ENCODE data around the gene NTN1. TPM values are rescaled to one million over a fixed set of nuclear protein-coding genes. Genes with fewer than 3 reads are reported as not detected.

The NTN1 gene
- total RNA-seq, 2 experiments from 2014 or later = not detected

GRCh38 chr17:9226130-9226793, 205.0 kb downstream of the NTN1 start:
- BruUV-seq (replicated peaks) = no TSS peak
- POLR2A ChIA-PET = no interaction called here
- H3K36me3 ChIP-seq (ENCODE audit: insufficient read depth, low read length) = no peaks in the 10 kb centered on the region

GRCh38 chr17:9226794-9227135, 205.5 kb downstream of the NTN1 start:
- no peaks in the 10 kb centered on the region for H4K20me1 ChIP-seq (ENCODE audit: insufficient read depth, low read length)
- no peak for DNase-seq (ENCODE audit: low spot score)
- no peaks in the 10 kb centered on the region for H3K36me3 ChIP-seq (ENCODE audit: insufficient read depth, low read length)
- H3K9me3 ChIP-seq (ENCODE audit: low read length) = no peaks in the 10 kb centered on the region
- no peaks in the 10 kb centered on the region for H3K4me1 ChIP-seq (ENCODE audit: insufficient read depth, low read length, poor library complexity, severe bottlenecking)
- no peaks in the 10 kb centered on the region for H3K79me2 ChIP-seq (ENCODE audit: insufficient read depth, low read depth, low read length)
- H2AFZ ChIP-seq (ENCODE audit: low read length) = no peak overlapping the region
- CTCF ChIA-PET (ENCODE audit: unreplicated experiment) = no interaction called here
- no peak overlapping the region for H3K27ac ChIP-seq (ENCODE audit: low read depth, low read length, poor library complexity, severe bottlenecking)
- intact Hi-C loops (cut with micrococcal nuclease; ENCODE audit: unreplicated experiment) = no loop called here
- no peak for TF ChIP-seq EZH2phosphoT487 (IDR thresholded peaks at IDR 0.05; ENCODE audit: borderline replicate concordance, low read depth, low read length)
- no peak for TF ChIP-seq CTCF (conservative IDR thresholded peaks at IDR 0.05; ENCODE audit: low read length)
- no TSS peak for BruUV-seq (replicated peaks)
- no peak overlapping the region for H3K4me3 ChIP-seq (ENCODE audit: low read depth, low read length, poor library complexity, severe bottlenecking)
- no peaks in the 10 kb centered on the region for H3K9me2 ChIP-seq (ENCODE audit: insufficient read depth, low read length)
- no peak overlapping the region for H3K4me2 ChIP-seq (ENCODE audit: low read length)
- POLR2A ChIA-PET = no interaction called here

More at GRCh38 chr17:9226130-9226793, 205.0 kb downstream of the NTN1 start:
- Histone ChIP-seq H3K4me2 (ENCODE audit: low read length) (no peak overlapping the region), H3K4me3 (ENCODE audit: low read depth, low read length, poor library complexity, severe bottlenecking) (no peak overlapping the region), H3K9me2 (ENCODE audit: insufficient read depth, low read length) (no peaks in the 10 kb centered on the region), H4K20me1 (ENCODE audit: insufficient read depth, low read length) (no peaks in the 10 kb centered on the region), H2AFZ (ENCODE audit: low read length) (no peak overlapping the region), H3K4me1 (ENCODE audit: insufficient read depth, low read length, poor library complexity, severe bottlenecking) (no peaks in the 10 kb centered on the region), H3K79me2 (ENCODE audit: insufficient read depth, low read depth, low read length) (no peaks in the 10 kb centered on the region), H3K27ac (ENCODE audit: low read depth, low read length, poor library complexity, severe bottlenecking) (no peak overlapping the region), H3K9me3 (ENCODE audit: low read length) (no peaks in the 10 kb centered on the region)
- CTCF ChIA-PET (ENCODE audit: unreplicated experiment) = no interaction called here
- DNase-seq (ENCODE audit: low spot score) = no peak
- intact Hi-C loops (cut with micrococcal nuclease; ENCODE audit: unreplicated experiment) = no loop called here
- no peak for TF ChIP-seq CTCF (conservative IDR thresholded peaks at IDR 0.05; ENCODE audit: low read length)
- TF ChIP-seq EZH2phosphoT487 (IDR thresholded peaks at IDR 0.05; ENCODE audit: borderline replicate concordance, low read depth, low read length) = no peak

DNA sequence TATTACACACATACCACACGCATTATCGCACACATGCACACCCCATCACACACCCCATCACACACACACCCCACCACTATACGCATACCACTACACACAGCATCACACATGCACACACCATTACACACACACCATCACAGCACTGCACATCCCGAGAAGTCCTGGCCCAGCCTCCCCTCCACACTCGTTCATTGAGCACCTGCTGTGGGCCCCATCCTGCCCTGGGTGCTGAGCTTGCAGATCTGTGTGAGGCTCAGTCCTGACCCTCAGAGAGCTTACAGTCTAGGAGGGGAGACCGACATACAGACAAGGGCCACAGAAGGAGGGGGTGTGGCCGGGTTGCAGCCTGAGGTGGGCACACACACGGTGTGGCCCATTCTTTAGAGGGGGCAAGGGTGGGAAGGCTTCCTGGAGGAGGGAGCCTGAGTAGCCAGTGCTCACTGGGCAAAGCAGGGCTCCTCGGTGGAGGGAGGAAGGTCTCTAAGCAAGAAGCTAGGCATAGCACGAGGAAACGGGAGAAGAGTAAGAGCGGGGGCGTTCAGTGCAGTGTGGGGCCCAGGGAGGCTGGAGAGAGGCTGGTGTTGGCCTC, 206.6 kb downstream of the NTN1 start:
- H3K4me2 ChIP-seq (ENCODE audit: low read length) = no peak overlapping the region
- H3K79me2 ChIP-seq (ENCODE audit: insufficient read depth, low read depth, low read length) = no peaks in the 10 kb centered on the region
- H3K9me3 ChIP-seq (ENCODE audit: low read length) = no peaks in the 10 kb centered on the region
- H3K4me3 ChIP-seq (ENCODE audit: low read depth, low read length, poor library complexity, severe bottlenecking) = no peak overlapping the region
- no peaks in the 10 kb centered on the region for H3K36me3 ChIP-seq (ENCODE audit: insufficient read depth, low read length)
- ChIA-PET POLR2A (interaction anchor here (0.6 kb wide), 1 partner anchor 80 kb away, joined by 3 read pairs; no protein-coding TSS in a partner anchor), CTCF (ENCODE audit: unreplicated experiment) (no interaction called here)
- BruUV-seq (replicated peaks) = no TSS peak
- no peaks in the 10 kb centered on the region for H4K20me1 ChIP-seq (ENCODE audit: insufficient read depth, low read length)
- H3K9me2 ChIP-seq (ENCODE audit: insufficient read depth, low read length) = no peaks in the 10 kb centered on the region
- no peaks in the 10 kb centered on the region for H3K4me1 ChIP-seq (ENCODE audit: insufficient read depth, low read length, poor library complexity, severe bottlenecking)
- TF ChIP-seq CTCF (conservative IDR thresholded peaks at IDR 0.05; ENCODE audit: low read length) (no peak), EZH2phosphoT487 (IDR thresholded peaks at IDR 0.05; ENCODE audit: borderline replicate concordance, low read depth, low read length) (no peak)
- intact Hi-C loops (cut with micrococcal nuclease; ENCODE audit: unreplicated experiment) = no loop called here
- H2AFZ ChIP-seq (ENCODE audit: low read length) = no peak overlapping the region
- DNase-seq (ENCODE audit: low spot score) = no peak
- H3K27ac ChIP-seq (ENCODE audit: low read depth, low read length, poor library complexity, severe bottlenecking) = no peak overlapping the region

Measured in OCI-LY7 (cell line).